ENCODE data around the gene AUNIP.

The AUNIP gene

GRCh38 chr1:25809929-25810328 lies 49.3 kb downstream of the AUNIP start:
- no peak for DNase-seq (ENCODE audit: low read depth in 2 of 2)

- DNase-seq (ENCODE audit: low read depth in 2 of 2) = no peak
These were observed 49.9 kb downstream of the AUNIP start for GRCh38 chr1:25809283-25809926.

- DNase-seq (ENCODE audit: low read depth in 2 of 2) = no peak
These were observed 50.6 kb downstream of the AUNIP start for GRCh38 chr1:25808481-25809244.

- no peak for DNase-seq (ENCODE audit: low read depth in 2 of 2)
These were observed 51.5 kb downstream of the AUNIP start for GRCh38 chr1:25807480-25808390.

GRCh38 chr1:25806418-25806817 lies 52.8 kb downstream of the AUNIP start:
- no peak for DNase-seq (ENCODE audit: low read depth in 2 of 2)

GRCh38 chr1:25805863-25806225 lies 53.4 kb downstream of the AUNIP start:
- no peak for DNase-seq (ENCODE audit: low read depth in 2 of 2)

GRCh38 chr1:25804964-25805862 lies 54.0 kb downstream of the AUNIP start:
- no peak for DNase-seq (ENCODE audit: low read depth in 2 of 2)

- no peak for DNase-seq (ENCODE audit: low read depth in 2 of 2)
These were observed 54.9 kb downstream of the AUNIP start for GRCh38 chr1:25804244-25804963.

- no peak for DNase-seq (ENCODE audit: low read depth in 2 of 2)
These were observed 55.9 kb downstream of the AUNIP start for GRCh38 chr1:25803368-25803767.

GRCh38 chr1:25802915-25803314 lies 56.3 kb downstream of the AUNIP start:
- no peak for DNase-seq (ENCODE audit: low read depth in 2 of 2)

- no peak for DNase-seq (ENCODE audit: low read depth in 2 of 2)
These were observed 58.4 kb downstream of the AUNIP start for GRCh38 chr1:25800703-25801377.

- DNase-seq (ENCODE audit: low read depth in 2 of 2) = no peak
These were observed 59.1 kb downstream of the AUNIP start, which contains the start of gene SELENON for GRCh38 chr1:25799935-25800702. TSS of gene SELENON (plus strand) at chr1:25800193. CDS start at chr1:25800231, 38 bp downstream.

- no peak for DNase-seq (ENCODE audit: low read depth in 2 of 2)
These were observed 59.8 kb downstream of the AUNIP start for GRCh38 chr1:25799352-25799934.

- no peak for DNase-seq (ENCODE audit: low read depth in 2 of 2)
These were observed 60.4 kb downstream of the AUNIP start for GRCh38 chr1:25798666-25799351.

- no peak for DNase-seq (ENCODE audit: low read depth in 2 of 2)
These were observed 61.3 kb downstream of the AUNIP start for GRCh38 chr1:25797939-25798338.

- DNase-seq (ENCODE audit: low read depth in 2 of 2) = peak; percentile 44 to 52
These were observed 62.3 kb downstream of the AUNIP start for GRCh38 chr1:25796811-25797458.

GRCh38 chr1:25795946-25796810 lies 63.1 kb downstream of the AUNIP start:
- no peak for DNase-seq (ENCODE audit: low read depth in 2 of 2)
